H9 (cell line): Measurements from ENCODE around the gene WWC1. TPM values are rescaled to one million over a fixed set of nuclear protein-coding genes. Genes with fewer than 3 reads are reported as not detected.

Source experiments
- DNase-seq: peaks from one replicate; pipeline ENCODE4 v3.0.0-alpha.2; 2017
- H2AFZ ChIP-seq: one replicate; pipeline ENCODE4 v1.6.1; 2013; ENCODE audit warnings: mild to moderate bottlenecking, low read length, control low read depth, moderate library complexity
- H2AK5ac ChIP-seq: 2 replicates; pipeline ENCODE4 v1.6.1; 2013; ENCODE audit warnings: low read length, control low read depth, mixed read lengths; ENCODE audit not compliant: insufficient read length
- H2BK120ac ChIP-seq: one replicate; pipeline ENCODE4 v1.6.1; 2013; ENCODE audit warnings: low read depth, mild to moderate bottlenecking, low read length, control low read depth, inconsistent platforms; ENCODE audit not compliant: poor library complexity, severe bottlenecking
- H2BK12ac ChIP-seq: 2 replicates; pipeline ENCODE4 v1.6.1; 2013; ENCODE audit warnings: low read length, control low read depth, mixed read lengths, low read depth; ENCODE audit not compliant: insufficient read length
- H2BK15ac ChIP-seq: 2 replicates; pipeline ENCODE4 v1.6.1; 2013; ENCODE audit warnings: low read depth, low read length, control low read depth
- H2BK20ac ChIP-seq: one replicate; pipeline ENCODE4 v1.6.1; 2013; ENCODE audit warnings: low read depth, mild to moderate bottlenecking, low read length, control low read depth, inconsistent platforms; ENCODE audit not compliant: poor library complexity, severe bottlenecking
- H2BK5ac ChIP-seq: 2 replicates; pipeline ENCODE4 v1.6.1; 2013; ENCODE audit warnings: low read length, control low read depth, mixed read lengths; ENCODE audit not compliant: insufficient read length
- H3K14ac ChIP-seq: 2 replicates; pipeline ENCODE4 v1.6.1; 2013; ENCODE audit warnings: low read length, control low read depth; ENCODE audit not compliant: insufficient read depth
- H3K18ac ChIP-seq: 2 replicates; pipeline ENCODE4 v1.6.1; 2013; ENCODE audit warnings: low read depth, mild to moderate bottlenecking, mixed read lengths, low read length, control low read depth; ENCODE audit not compliant: insufficient read length
- H3K23ac ChIP-seq: 2 replicates; pipeline ENCODE4 v1.6.1; 2013; ENCODE audit warnings: low read length, control low read depth, mixed read lengths, low read depth; ENCODE audit not compliant: insufficient read length
- H3K23me2 ChIP-seq: 2 replicates; pipeline ENCODE4 v1.6.1; 2013; ENCODE audit warnings: low read depth, mild to moderate bottlenecking, mixed read lengths, low read length, control low read depth; ENCODE audit not compliant: insufficient read length, poor library complexity, severe bottlenecking
- H3K27ac ChIP-seq: 2 replicates; pipeline ENCODE4 v1.5.1; 2013; ENCODE audit warnings: low read length, control low read depth, mixed read lengths, low read depth; ENCODE audit not compliant: insufficient read length
- H3K27me3 ChIP-seq: 2 replicates; pipeline ENCODE4 v1.6.1; 2013; ENCODE audit warnings: low read length, control low read depth, inconsistent platforms; ENCODE audit not compliant: insufficient read depth
- H3K4ac ChIP-seq: 2 replicates; pipeline ENCODE4 v1.6.1; 2013; ENCODE audit warnings: low read depth, mild to moderate bottlenecking, control low read depth, inconsistent platforms, low read length, moderate library complexity
- H3K4me1 ChIP-seq: 2 replicates; pipeline ENCODE4 v1.6.1; 2013; ENCODE audit warnings: low read length, control low read depth, inconsistent platforms; ENCODE audit not compliant: insufficient read depth
- H3K4me2 ChIP-seq: 2 replicates; pipeline ENCODE4 v1.6.1; 2013; ENCODE audit warnings: low read length, control low read depth, mixed read lengths; ENCODE audit not compliant: insufficient read length, insufficient read depth
- H3K56ac ChIP-seq: 2 replicates; pipeline ENCODE4 v1.6.1; 2013; ENCODE audit warnings: low read depth, mild to moderate bottlenecking, mixed read lengths, low read length, control low read depth; ENCODE audit not compliant: insufficient read length
- H3K79me1 ChIP-seq: 2 replicates; pipeline ENCODE4 v1.6.1; 2013; ENCODE audit warnings: low read depth, mild to moderate bottlenecking, moderate library complexity, low read length, control low read depth, inconsistent platforms; ENCODE audit not compliant: insufficient read depth, poor library complexity, severe bottlenecking
- H3K79me2 ChIP-seq: 2 replicates; pipeline ENCODE4 v1.6.1; 2013; ENCODE audit warnings: low read length, control low read depth, inconsistent platforms; ENCODE audit not compliant: insufficient read depth
- H3K9ac ChIP-seq: 2 replicates; pipeline ENCODE4 v1.6.1; 2013; ENCODE audit warnings: low read length, control low read depth, mixed read lengths; ENCODE audit not compliant: insufficient read length; ENCODE audit errors: extremely low read depth
- H3K9me3 ChIP-seq: one replicate; pipeline ENCODE4 v1.6.1; 2013; ENCODE audit warnings: low read depth, low read length, inconsistent platforms; ENCODE audit not compliant: control insufficient read depth
- H3T11ph ChIP-seq: one replicate; pipeline ENCODE4 v1.6.1; 2013; ENCODE audit warnings: mild to moderate bottlenecking, low read length, control low read depth, inconsistent platforms
- H4K20me1 ChIP-seq: one replicate; pipeline ENCODE4 v1.6.1; 2013; ENCODE audit not compliant: control insufficient read depth, insufficient read length, insufficient read depth
- H4K5ac ChIP-seq: 2 replicates; pipeline ENCODE4 v1.6.1; 2013; ENCODE audit warnings: low read depth, mild to moderate bottlenecking, mixed read lengths, low read length, control low read depth; ENCODE audit not compliant: insufficient read length
- H4K8ac ChIP-seq: replicated peaks from 2 replicates; pipeline ENCODE4 v1.6.1; 2013; ENCODE audit warnings: low read length, control low read depth, mixed read lengths, low read depth; ENCODE audit not compliant: insufficient read length
- H4K91ac ChIP-seq: 2 replicates; pipeline ENCODE4 v1.6.1; 2013; ENCODE audit warnings: low read depth, mild to moderate bottlenecking, moderate library complexity, mixed read lengths, low read length, control low read depth; ENCODE audit not compliant: insufficient read length
- H3K27ac Mint-ChIP-seq, 3 experiments: 2 replicates in 2 of 3; 3 replicates in 1 of 3; pipeline ENCODE4 v1.8.0; 2020 to 2021; ENCODE audit warnings: mixed read lengths in 3 of 3, mild to moderate bottlenecking in 1 of 3, moderate library complexity in 1 of 3
- H3K27me3 Mint-ChIP-seq: 2 replicates; pipeline ENCODE4 v1.8.0; 2021; ENCODE audit warnings: low read depth, mild to moderate bottlenecking, moderate library complexity, mixed read lengths
- H3K36me3 Mint-ChIP-seq, 3 experiments: 2 replicates in 2 of 3; 3 replicates in 1 of 3; pipeline ENCODE4 v1.8.0; 2020 to 2021; ENCODE audit warnings: low read depth in 3 of 3, mixed read lengths in 3 of 3; ENCODE audit not compliant: insufficient read depth in 1 of 3
- H3K4me1 Mint-ChIP-seq, 2 experiments: 2 replicates each; pipeline ENCODE4 v1.8.0; 2020; ENCODE audit warnings: mixed read lengths in 2 of 2
- H3K4me3 Mint-ChIP-seq, 2 experiments: 2 replicates in 1 of 2; 3 replicates in 1 of 2; pipeline ENCODE4 v1.8.0; 2020 to 2021; ENCODE audit warnings: mild to moderate bottlenecking in 2 of 2, mixed read lengths in 2 of 2, moderate library complexity in 1 of 2
- H3K9me3 Mint-ChIP-seq, 2 experiments: 2 replicates in 1 of 2; 3 replicates in 1 of 2; pipeline ENCODE4 v1.8.0; 2020; ENCODE audit warnings: mild to moderate bottlenecking in 2 of 2, mixed read lengths in 2 of 2, moderate library complexity in 1 of 2
- WGBS: extraction: QIAGEN DNeasy Blood & Tissue Kit; methylation state at CpG from one replicate; pipeline ENCODE4 v1.1.7; 2013; ENCODE audit warnings: missing lambda C conversion rate, low lambda C conversion rate, mixed read lengths; ENCODE audit not compliant: insufficient read length; ENCODE audit errors: extremely low coverage; 5-methylcytosine and 5-hydroxymethylcytosine counted together
- total RNA-seq: library from RNA; stranded (reverse); gene quantifications from 2 replicates; pipeline ENCODE4 v1.2.1, GENCODE V29; 2021
- TF ChIP-seq, protein P1 (sequence below): fragments of 200-600 bp; sonication (generic); conservative IDR thresholded peaks from 3 replicates; pipeline ENCODE4 v1.8.0; 2021; ENCODE audit warnings: antibody characterized with exemption, mild to moderate bottlenecking

WWC1 gene
- total RNA-seq, 1 experiment from 2014 or later = 28.2 TPM

DNA sequence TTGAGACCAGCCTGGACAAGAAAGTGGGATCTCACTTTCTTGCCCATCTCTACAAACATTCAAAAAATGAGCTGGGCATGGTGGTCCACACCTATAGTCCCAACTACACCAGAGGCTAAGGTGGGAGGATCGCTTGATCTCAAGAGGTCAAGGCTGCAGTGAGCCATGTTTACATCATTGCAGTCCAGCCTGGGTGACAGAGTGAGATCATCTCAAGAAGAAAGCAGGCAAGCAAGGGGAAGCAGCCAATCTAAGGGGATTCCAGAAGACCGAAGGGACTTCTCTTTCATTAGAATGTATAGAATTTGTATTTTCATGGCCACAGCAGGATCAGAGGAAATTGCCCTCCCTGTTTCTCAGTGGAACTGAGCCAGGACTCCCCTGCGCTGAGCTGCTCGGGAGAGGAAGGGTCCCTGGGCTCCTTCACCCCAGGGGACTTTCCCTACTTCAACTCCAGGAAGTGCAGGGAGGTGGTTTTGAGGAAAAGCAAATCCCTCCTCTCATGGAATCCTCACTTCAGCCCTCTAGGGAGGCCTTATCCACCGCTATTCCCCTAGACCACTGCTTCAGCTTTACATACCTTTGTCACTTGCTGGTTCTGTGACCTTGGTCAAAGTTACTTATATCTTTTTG, 12.1 kb downstream of the WWC1 start:
- no peak overlapping the region for H3K9ac ChIP-seq

More for the DNA sequence above, 12.1 kb downstream of the WWC1 start:
- no peak overlapping the region for H4K5ac ChIP-seq
- H3K18ac ChIP-seq = no peak overlapping the region
- H3K4me2 ChIP-seq = no peak overlapping the region
- H3K23ac ChIP-seq = no peak overlapping the region
- no peak overlapping the region for H2BK120ac ChIP-seq
- Mint-ChIP-seq H3K36me3 (peaks cover under 1 to 7% (median 2%) of the 10 kb centered on the region in 3 experiments; a peak in 3 of 7 replicates), H3K4me1 (peaks cover 52 to 59% of the 10 kb centered on the region in 2 experiments), H3K4me3 (no peak overlapping the region), H3K9me3 (no peaks in the 10 kb centered on the region), H3K27ac (no peak overlapping the region; a peak in 1 of 7 replicates), H3K27me3 (peaks cover 21% of the 10 kb centered on the region)
- peaks cover 14% of the 10 kb centered on the region; the same call in 1 of the 2 replicates for H3K4me1 ChIP-seq
- no peak overlapping the region for H3K4ac ChIP-seq
- H4K20me1 ChIP-seq = no peaks in the 10 kb centered on the region
- H3K23me2 ChIP-seq = no peaks in the 10 kb centered on the region
- peaks cover 2% of the 10 kb centered on the region; the same call in 1 of the 2 replicates for H3K27me3 ChIP-seq
- H4K91ac ChIP-seq = no peak overlapping the region
- H2AFZ ChIP-seq = no peak overlapping the region
- WGBS = no CpG with 5 or more reads among the region's 5 CpGs
- no peak overlapping the region for H2AK5ac ChIP-seq
- no peaks in the 10 kb centered on the region for H3K9me3 ChIP-seq
- H3K27ac ChIP-seq = no peak overlapping the region
- no peaks in the 10 kb centered on the region; the same call in 1 of the 2 replicates for H3K79me2 ChIP-seq
- no peak overlapping the region for H2BK15ac ChIP-seq
- TF ChIP-seq, protein P1, sequence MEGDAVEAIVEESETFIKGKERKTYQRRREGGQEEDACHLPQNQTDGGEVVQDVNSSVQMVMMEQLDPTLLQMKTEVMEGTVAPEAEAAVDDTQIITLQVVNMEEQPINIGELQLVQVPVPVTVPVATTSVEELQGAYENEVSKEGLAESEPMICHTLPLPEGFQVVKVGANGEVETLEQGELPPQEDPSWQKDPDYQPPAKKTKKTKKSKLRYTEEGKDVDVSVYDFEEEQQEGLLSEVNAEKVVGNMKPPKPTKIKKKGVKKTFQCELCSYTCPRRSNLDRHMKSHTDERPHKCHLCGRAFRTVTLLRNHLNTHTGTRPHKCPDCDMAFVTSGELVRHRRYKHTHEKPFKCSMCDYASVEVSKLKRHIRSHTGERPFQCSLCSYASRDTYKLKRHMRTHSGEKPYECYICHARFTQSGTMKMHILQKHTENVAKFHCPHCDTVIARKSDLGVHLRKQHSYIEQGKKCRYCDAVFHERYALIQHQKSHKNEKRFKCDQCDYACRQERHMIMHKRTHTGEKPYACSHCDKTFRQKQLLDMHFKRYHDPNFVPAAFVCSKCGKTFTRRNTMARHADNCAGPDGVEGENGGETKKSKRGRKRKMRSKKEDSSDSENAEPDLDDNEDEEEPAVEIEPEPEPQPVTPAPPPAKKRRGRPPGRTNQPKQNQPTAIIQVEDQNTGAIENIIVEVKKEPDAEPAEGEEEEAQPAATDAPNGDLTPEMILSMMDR = no peak
- H3K56ac ChIP-seq = no peak overlapping the region
- no peaks in the 10 kb centered on the region for H3K79me1 ChIP-seq
- H4K8ac ChIP-seq = no peak overlapping the region
- DNase-seq = no peak
- H3K14ac ChIP-seq = no peak overlapping the region
- no peak overlapping the region for H2BK5ac ChIP-seq
- no peak overlapping the region for H2BK12ac ChIP-seq
- no peak overlapping the region for H2BK20ac ChIP-seq
- no peak overlapping the region for H3T11ph ChIP-seq
